PC-3 (cell line): ENCODE results near the gene LRP2. TPM values are rescaled to one million over a fixed set of nuclear protein-coding genes. Genes with fewer than 3 reads are reported as not detected.

Experiments used
- ATAC-seq: fragments of 200-7000 bp; cut with Tn5 transposase; 2 replicates; pipeline ENCODE4 v1.9.1; 2020; ENCODE audit warnings: mild to moderate bottlenecking, moderate library complexity
- BruUV-seq: library from RNA; stranded (reverse); fragments of 400-500 nt; replicated peaks from 2 replicates; lab custom pipeline; 2021; lab: Mats Ljungman, UMichigan
- CTCF ChIA-PET: fragments of 300-600 bp; sonication (Branson Sonifier 250); formaldehyde crosslinking; loops from one replicate; lab custom pipeline; 2022; ENCODE audit warnings: antibody characterized with exemption; lab: Charles Lee
- POLR2A ChIA-PET: fragments of 300-600 bp; sonication (Branson Sonifier 250); formaldehyde crosslinking; loops from one replicate; lab custom pipeline; 2022; ENCODE audit warnings: antibody characterized with exemption; ENCODE audit not compliant: unreplicated experiment; lab: Charles Lee
- DNase-seq: peaks from one replicate; pipeline ENCODE4 v3.0.0-alpha.2; 2015
- H2AFZ ChIP-seq: fragments of 300-600 bp; sonication (generic); 2 replicates; pipeline ENCODE4 v1.6.0; 2016; ENCODE audit warnings: antibody characterized with exemption, low read length
- H3F3A ChIP-seq: fragments of 300-600 bp; sonication (generic); one replicate; pipeline ENCODE4 v1.6.0; 2017; ENCODE audit warnings: antibody characterized with exemption, low read length, control low read depth, mild to moderate bottlenecking; ENCODE audit not compliant: unreplicated experiment
- H3K27ac ChIP-seq: fragments of 300-600 bp; sonication (generic); 2 replicates; pipeline ENCODE4 v1.5.1; 2016; ENCODE audit warnings: mild to moderate bottlenecking, low read length
- H3K27me3 ChIP-seq: fragments of 300-600 bp; sonication (generic); 2 replicates; pipeline ENCODE4 v1.6.1; 2016; ENCODE audit warnings: low read length, mixed read lengths
- H3K36me3 ChIP-seq: fragments of 300-600 bp; sonication (generic); 2 replicates; pipeline ENCODE4 v1.6.1; 2016; ENCODE audit warnings: low read depth, mixed run types, low read length, mixed read lengths
- H3K4me1 ChIP-seq: fragments of 300-600 bp; sonication (generic); 2 replicates; pipeline ENCODE4 v1.5.1; 2016; ENCODE audit warnings: low read length; ENCODE audit not compliant: insufficient read depth
- H3K4me2 ChIP-seq: fragments of 300-600 bp; sonication (generic); 2 replicates; pipeline ENCODE4 v1.6.0; 2016; ENCODE audit warnings: low read length
- H3K4me3 ChIP-seq: fragments of 300-600 bp; sonication (generic); 2 replicates; pipeline ENCODE4 v1.5.1; 2016; ENCODE audit warnings: mild to moderate bottlenecking, low read length, mixed read lengths
- H3K79me2 ChIP-seq: fragments of 300-600 bp; sonication (generic); 2 replicates; pipeline ENCODE4 v1.6.1; 2017; ENCODE audit warnings: low read length, mixed read lengths
- H3K9ac ChIP-seq: fragments of 300-600 bp; sonication (generic); 2 replicates; pipeline ENCODE4 v1.6.0; 2016; ENCODE audit warnings: mild to moderate bottlenecking, low read length
- H3K9me2 ChIP-seq: fragments of 300-600 bp; sonication (generic); replicated peaks from 2 replicates; pipeline ENCODE4 v1.6.1; 2016; ENCODE audit warnings: mixed run types, low read length, mixed read lengths
- H3K9me3 ChIP-seq: fragments of 300-600 bp; sonication (generic); 2 replicates; pipeline ENCODE4 v1.6.1; 2016; ENCODE audit warnings: low read length, mixed read lengths
- H4K20me1 ChIP-seq: fragments of 300-600 bp; sonication (generic); 2 replicates; pipeline ENCODE4 v1.6.1; 2016; ENCODE audit warnings: low read length, mixed read lengths
- CTCF ChIP-seq: fragments of 300-600 bp; sonication (generic); conservative IDR thresholded peaks from 2 replicates; pipeline ENCODE4 v1.5.1; 2017; ENCODE audit warnings: antibody characterized with exemption, low read depth, mild to moderate bottlenecking, low read length
- EZH2 ChIP-seq: fragments of 300-600 bp; sonication (generic); IDR thresholded peaks from one replicate; pipeline ENCODE4 v1.6.1; 2017; ENCODE audit warnings: antibody characterized with exemption, mild to moderate bottlenecking, low read length; ENCODE audit not compliant: unreplicated experiment
- EZH2phosphoT487 ChIP-seq: fragments of 300-600 bp; sonication (generic); IDR thresholded peaks from 2 replicates; pipeline ENCODE4 v1.6.1; 2018; ENCODE audit warnings: mild to moderate bottlenecking, antibody characterized with exemption, low read length, borderline replicate concordance
- intact Hi-C: fragments of 100-400 bp; cut with micrococcal nuclease; formaldehyde crosslinking; loops from 2 replicates; pipeline ENCODE4 v1.9.0; 2023
- total RNA-seq: library from RNA; depleted of rRNA; stranded (reverse); fragments of >200 nt; gene quantifications from 2 replicates; pipeline ENCODE4 v1.2.3, GENCODE V29; 2014

The LRP2 gene
- total RNA-seq, 1 experiment from 2014 or later, result not detected

GRCh38 chr2:169110419-169110818 is 251.9 kb downstream of the LRP2 start:
- intact Hi-C loops, result loop anchor here (1.0 kb wide), 1 partner anchor 287 kb away; no protein-coding TSS in a partner anchor

DNA sequence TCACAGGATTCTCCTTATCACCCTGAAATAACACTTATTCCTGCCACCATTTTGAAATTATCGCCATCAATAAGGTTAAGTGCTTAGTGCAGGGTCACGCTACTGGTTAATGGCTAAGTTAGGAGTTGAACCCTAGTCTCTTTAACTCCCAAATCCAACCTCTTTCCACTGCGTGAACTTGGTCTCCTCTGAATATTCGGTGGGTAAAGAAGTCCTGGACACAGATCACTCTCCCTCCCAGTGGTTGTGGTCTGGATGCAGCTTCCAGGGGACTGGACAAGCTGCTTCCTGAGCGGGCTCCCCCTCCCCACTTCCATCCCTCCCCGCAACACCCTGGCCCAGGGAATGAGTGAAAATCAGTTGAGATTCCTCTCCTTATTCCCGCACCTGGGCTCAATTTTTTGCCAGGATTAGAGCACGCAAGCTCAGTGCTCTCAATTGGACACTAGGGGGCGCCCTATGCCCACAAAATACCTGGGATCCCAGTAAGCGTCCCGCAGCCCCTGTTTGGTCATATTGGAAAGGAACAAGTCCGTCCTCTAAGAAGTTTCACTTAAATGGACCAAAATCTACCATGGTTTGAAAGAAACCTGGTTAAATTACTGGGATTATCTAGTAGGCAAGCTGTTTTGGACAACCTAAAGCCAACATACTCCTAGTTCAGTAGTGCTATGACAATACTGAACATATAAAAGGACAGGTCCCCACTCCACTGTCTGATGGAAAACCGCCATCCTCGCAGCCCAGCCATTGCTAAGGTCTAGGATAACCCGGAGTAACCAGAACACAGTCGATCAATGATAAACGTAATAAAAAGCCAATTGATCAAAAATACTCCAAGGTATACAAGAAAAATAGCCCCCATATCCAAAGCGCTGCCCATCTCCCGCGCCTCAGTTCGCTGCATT is 252.6 kb downstream of the LRP2 start:
- TF ChIP-seq EZH2phosphoT487 (no peak), CTCF (peak; percentile 95), EZH2 (no peak)
- Histone ChIP-seq H3K9me2 (no peaks in the 10 kb centered on the region), H3K9me3 (no peaks in the 10 kb centered on the region), H3F3A (no peaks in the 10 kb centered on the region), H3K9ac (no peak overlapping the region), H2AFZ (peak overlapping the region; percentile 64), H3K4me2 (peak overlapping the region; percentile 67), H3K4me1 (peaks cover 13% of the 10 kb centered on the region; the same call in 1 of the 2 replicates), H3K4me3 (no peak overlapping the region), H3K36me3 (no peaks in the 10 kb centered on the region), H3K27me3 (no peaks in the 10 kb centered on the region), H3K79me2 (no peaks in the 10 kb centered on the region), H4K20me1 (no peaks in the 10 kb centered on the region), H3K27ac (no peak overlapping the region)
- BruUV-seq, result no TSS peak
- DNase-seq, result peak; percentile 86
- peak; percentile 98 for ATAC-seq
- intact Hi-C loops, result loop anchor here (1.0 to 2.0 kb wide), 6 partner anchors 23 to 288 kb away; no protein-coding TSS in a partner anchor
- ChIA-PET CTCF (interaction anchor here (0.5 to 1.6 kb wide), 8 partner anchors 13 to 1467 kb away, joined by 3 to 16 read pairs (median 3); no protein-coding TSS in a partner anchor), POLR2A (no interaction called here)

More at GRCh38 chr2:169110419-169110818, 251.9 kb downstream of the LRP2 start:
- ATAC-seq, result no peak
- ChIA-PET POLR2A (no interaction called here), CTCF (interaction anchor here (0.7 to 1.6 kb wide), 5 partner anchors 21 to 142 kb away, joined by 3 to 16 read pairs (median 3); no protein-coding TSS in a partner anchor)
- no peaks in the 10 kb centered on the region for H3K36me3 ChIP-seq
- no peak overlapping the region for H2AFZ ChIP-seq
- peaks cover 13% of the 10 kb centered on the region; the same call in 1 of the 2 replicates for H3K4me1 ChIP-seq
- H3K9ac ChIP-seq, result no peak overlapping the region
- H3F3A ChIP-seq, result no peaks in the 10 kb centered on the region
- no peaks in the 10 kb centered on the region for H3K9me3 ChIP-seq
- BruUV-seq, result no TSS peak
- TF ChIP-seq CTCF, result no peak
- no peak for TF ChIP-seq EZH2
- TF ChIP-seq EZH2phosphoT487, result no peak
- no peak for DNase-seq
- H3K79me2 ChIP-seq, result no peaks in the 10 kb centered on the region
- no peaks in the 10 kb centered on the region for H3K9me2 ChIP-seq
- no peak overlapping the region for H3K27ac ChIP-seq
- no peaks in the 10 kb centered on the region for H3K27me3 ChIP-seq
- no peaks in the 10 kb centered on the region for H4K20me1 ChIP-seq
- H3K4me2 ChIP-seq, result no peak overlapping the region
- no peak overlapping the region for H3K4me3 ChIP-seq
